Central memory CD4-positive, alpha-beta T cell (primary cell): ENCODE measurements around the gene TAF11L10.
"Not testable (repeated sequence)": the region's sequence is repeated elsewhere in the genome, so short reads cannot be mapped to it uniquely, and the experiment has no call there.

Experiments used
- DNase-seq: peaks from one replicate; pipeline ENCODE4 v3.0.0; 2022
- total RNA-seq, 3 experiments: gene quantifications; one replicate each; lab custom pipeline; 2026; lab: John Stamatoyannopoulos, UW

The TAF11L10 gene
- 0 reads per million in 3 experiments for total RNA-seq

DNA sequence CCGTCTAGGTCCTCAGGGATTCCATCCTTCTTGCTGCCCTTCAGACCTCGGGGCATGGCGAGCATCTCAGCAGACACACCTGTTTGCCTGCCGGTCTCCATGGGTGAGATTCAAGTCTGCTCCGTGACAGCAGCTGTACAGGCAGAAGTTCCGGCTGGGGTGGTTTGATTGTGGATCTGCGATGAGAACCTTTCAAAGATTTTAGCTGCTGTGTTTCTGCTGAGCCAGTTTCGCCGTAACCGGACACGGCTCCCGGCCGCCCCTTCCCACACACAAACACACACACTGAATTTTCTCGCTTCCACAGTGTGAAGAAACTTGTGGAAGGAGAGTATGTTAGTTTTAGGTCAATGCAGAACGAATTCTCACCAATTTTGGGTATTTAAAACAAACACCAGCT is at the start of gene TAF11L10:
TSS of gene TAF11L10 (minus strand) at position 101 of the 400 bp plus-strand sequence.
- not testable (repeated sequence) for DNase-seq

DNA sequence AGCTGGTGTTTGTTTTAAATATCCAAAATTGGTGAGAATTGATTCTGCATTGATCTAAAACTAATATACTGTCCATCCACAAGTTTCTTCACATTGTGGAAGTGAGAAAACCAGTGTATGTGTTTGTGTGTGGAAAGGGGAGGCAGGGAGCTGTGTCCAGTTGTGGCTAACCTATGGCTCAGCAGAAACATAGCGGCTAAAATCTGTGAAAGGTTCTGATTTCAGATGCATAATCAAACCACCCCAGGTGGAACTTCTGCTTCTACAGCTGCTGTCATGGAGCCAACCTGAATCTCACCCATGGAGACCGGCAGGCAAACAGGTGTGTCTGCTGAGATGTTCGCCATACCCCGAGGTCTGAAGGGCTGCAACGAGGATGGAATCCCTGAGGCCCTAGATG is 36.5 kb upstream of the TAF11L10 start, which contains the start of gene TAF11L14:
TSS of gene TAF11L14 (plus strand) at position 301 of the 400 bp plus-strand sequence.
- DNase-seq: no peak

DNA sequence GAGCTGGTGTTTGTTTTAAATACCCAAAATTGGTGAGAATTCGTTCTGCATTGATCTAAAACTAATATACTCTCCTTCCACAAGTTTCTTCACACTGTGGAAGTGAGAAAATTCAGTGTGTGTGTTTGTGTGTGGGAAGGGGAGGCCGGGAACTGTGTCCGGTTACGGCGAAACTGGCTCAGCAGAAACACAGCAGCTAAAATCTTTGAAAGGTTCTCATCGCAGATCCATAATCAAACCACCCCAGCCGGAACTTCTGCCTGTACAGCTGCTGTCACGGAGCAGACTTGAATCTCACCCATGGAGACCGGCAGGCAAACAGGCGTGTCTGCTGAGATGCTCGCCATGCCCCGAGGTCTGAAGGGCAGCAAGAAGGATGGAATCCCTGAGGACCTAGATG is 34.2 kb upstream of the TAF11L10 start, which contains the start of gene TAF11L13:
TSS of gene TAF11L13 (plus strand) at position 301 of the 400 bp plus-strand sequence.
- DNase-seq: not testable (repeated sequence)

DNA sequence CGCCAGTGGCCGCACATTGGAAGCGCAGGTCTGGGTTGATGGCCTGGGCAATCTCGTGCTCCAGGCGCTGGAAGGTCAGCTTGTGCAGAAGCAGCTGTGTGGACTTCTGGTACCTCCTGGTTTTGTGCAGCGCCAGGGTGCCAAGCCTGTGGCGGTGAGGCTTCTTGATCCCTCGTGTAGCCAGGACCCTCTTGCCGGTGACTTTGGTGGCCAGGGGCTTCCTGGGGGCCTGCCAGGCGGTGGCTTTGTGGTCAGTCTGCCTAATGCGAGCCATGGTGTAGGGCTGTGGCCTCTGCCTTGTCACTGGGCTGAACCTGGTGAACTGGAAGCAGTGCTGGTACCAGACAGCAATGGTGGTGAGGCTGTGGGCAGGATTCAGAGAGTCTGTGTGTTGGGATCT is 28.1 kb upstream of the TAF11L10 start:
- DNase-seq: no peak

DNA sequence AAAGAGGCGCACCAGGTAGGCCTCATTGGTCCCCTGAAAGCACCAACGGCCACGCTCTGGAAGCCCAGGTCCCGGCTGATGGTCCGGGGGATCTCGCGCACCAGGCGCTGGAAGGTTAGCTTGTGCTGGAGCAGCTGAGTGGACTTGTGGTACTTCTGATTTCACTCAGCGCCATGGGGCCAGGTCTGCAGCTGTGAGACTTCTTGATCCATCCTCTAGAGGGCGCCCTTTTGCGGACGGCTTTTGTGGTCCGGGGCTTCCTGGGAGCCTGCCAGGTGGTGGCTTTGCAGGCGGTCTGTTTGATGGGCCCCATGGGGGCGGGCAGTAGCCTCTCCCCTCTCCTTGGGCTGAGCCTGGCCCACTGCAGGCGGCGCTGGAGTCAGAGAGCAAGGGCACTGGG is 23.0 kb upstream of the TAF11L10 start:
- no peak for DNase-seq

DNA sequence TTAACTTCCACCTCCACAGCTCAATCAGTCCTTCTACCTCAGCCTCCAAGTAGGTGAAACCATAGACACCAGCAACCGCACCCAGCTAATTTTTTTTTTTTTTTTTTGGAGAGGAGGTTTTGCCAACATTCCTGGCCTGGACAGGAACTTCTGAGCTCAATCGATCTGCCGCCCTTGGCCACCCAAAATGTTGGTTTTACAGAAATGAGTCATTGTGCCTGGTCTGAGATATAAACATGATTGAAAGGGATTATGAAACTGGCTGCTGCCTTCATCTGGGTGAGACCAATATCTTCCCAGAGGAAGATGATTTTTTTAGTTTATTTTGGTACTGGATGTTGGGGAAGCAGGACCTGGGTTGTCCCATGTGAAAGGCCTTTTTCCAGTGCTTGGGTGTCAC is 21.7 kb upstream of the TAF11L10 start:
- DNase-seq: no peak

DNA sequence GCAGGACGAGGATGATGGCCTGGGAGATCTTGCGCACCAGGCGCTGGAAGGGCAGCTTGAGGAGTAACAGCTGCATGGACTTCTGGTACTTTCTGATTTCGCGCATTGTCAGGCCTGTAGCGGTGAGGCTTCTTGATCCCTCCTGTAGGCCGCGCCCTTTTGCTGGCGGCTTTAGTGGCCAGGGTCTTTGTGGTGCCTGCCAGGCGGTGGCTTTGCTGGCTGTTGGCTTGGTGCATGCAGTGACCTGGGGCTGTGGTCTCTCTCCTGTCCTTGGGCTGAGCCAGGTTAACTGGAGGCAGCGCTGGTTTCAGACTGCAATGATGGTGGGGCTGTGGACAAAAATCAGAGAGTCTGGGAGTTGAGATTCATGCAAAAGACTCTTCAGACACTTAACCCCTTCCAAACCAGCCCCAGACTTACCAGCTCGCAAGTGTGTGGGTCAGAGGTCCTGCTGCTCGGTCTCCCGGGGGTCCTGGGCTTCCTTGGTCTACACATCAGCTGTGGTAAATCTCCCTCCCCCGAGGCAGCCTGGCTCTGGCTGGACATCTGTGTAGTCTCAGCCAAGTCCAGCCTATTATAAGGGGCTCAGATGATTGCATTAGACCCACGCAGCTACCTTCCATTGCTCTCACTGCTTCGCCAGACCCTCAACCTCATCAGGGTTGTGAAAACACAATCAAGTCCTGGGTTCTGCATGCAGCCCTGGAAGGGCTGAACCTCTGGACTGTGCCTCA is 17.4 kb upstream of the TAF11L10 start:
- no peak for DNase-seq

DNA sequence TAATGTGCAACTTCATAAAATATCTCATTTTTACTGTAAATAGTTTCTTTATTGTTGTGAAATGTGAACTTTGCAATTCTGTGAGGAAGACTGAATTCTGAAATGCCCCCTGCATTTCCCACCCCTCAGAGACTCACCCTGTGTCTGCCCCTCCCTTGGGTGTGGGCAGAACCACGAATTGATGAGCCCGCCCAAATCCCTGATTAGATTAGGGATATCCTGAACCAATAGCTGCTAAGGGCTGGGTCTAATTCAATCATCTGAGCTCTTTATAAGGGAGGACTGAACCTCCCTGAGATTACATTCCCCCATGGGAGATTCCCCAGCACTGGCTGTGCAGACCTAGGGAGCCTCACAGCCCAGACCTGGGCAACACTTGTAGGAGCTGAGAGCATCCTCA is 12.5 kb upstream of the TAF11L10 start, which contains the start of gene TAF11L12:
TSS of gene TAF11L12 (plus strand) at position 301 of the 400 bp plus-strand sequence.
- DNase-seq: not testable (repeated sequence)

DNA sequence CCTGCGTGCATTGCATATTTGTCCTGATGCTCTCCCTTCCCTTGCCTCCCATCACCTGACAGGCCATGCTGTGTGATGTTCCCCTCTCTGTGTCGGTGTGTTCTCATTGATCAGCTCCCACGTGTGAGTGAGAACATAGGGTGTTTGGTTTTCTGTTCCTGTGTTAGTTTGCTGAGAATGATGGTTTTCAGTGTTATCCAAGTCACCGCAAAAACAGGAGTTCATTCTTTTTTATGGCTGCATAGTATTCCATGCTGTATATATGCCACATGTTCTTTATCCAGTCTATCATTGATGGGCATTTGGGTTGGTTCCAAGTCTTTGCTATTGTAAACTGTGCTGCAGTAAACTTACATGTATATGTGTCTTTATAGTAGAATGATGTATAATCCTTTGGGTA is 9.8 kb upstream of the TAF11L10 start:
- not testable (repeated sequence) for DNase-seq

DNA sequence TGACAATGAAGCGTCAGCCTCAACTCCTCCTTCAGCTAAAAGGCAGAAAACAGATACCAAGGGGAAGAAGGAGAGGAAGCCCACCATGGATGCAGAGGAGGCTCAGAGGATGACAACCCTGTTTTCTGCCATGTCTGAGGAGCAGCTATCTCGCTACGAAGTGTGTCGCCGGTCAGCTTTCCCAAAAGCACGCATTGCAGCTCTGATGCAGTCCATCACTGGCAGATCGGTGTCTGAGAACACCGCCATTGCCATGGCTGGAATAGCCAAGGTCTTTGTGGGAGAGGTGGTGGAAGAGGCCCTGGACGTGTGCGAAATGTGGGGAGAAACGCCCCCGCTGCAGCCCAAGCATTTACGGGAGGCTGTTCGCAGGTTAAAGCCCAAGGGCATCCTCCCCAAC is 7.3 kb upstream of the TAF11L10 start:
- no peak for DNase-seq

DNA sequence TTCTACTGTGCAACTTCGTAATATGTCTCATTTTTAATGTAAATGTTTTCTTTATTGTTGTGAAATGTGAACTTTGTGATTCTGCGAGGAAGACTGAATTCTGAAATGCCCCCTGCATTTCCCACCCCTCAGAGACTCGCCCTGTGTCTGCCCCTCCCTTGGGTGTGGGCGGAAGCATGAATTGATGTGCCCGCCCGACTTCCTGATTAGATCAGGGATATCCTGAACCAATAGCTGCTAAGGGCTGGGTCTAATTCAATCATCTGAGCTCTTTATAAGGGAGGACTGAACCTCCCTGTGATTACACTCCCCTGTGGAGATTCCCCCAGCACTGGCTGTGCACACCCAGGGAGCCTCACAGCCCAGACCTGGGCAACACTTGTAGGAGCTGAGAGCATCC is 6.3 kb upstream of the TAF11L10 start, which contains the start of gene TAF11L11:
TSS of gene TAF11L11 (plus strand) at position 304 of the 400 bp plus-strand sequence.
- not testable (repeated sequence) for DNase-seq

DNA sequence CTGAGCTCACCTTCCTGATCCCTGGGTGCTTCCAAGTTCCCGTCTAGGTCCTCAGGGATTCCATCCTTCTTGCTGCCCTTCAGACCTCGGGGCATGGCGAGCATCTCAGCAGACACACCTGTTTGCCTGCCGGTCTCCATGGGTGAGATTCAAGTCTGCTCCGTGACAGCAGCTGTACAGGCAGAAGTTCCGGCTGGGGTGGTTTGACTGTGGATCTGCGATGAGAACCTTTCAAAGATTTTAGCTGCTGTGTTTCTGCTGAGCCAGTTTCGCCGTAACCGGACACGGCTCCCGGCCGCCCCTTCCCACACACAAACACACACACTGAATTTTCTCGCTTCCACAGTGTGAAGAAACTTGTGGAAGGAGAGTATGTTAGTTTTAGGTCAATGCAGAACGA is 3.4 kb downstream of the TAF11L10 start, which contains the start of gene TAF11L9:
TSS of gene TAF11L9 (minus strand) at position 140 of the 400 bp plus-strand sequence.
- DNase-seq: not testable (repeated sequence)

DNA sequence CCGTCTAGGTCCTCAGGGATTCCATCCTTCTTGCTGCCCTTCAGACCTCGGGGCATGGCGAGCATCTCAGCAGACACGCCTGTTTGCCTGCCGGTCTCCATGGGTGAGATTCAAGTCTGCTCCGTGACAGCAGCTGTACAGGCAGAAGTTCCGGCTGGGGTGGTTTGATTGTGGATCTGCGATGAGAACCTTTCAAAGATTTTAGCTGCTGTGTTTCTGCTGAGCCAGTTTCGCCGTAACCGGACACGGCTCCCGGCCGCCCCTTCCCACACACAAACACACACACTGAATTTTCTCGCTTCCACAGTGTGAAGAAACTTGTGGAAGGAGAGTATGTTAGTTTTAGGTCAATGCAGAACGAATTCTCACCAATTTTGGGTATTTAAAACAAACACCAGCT is 6.8 kb downstream of the TAF11L10 start, which contains the start of gene TAF11L8:
TSS of gene TAF11L8 (minus strand) at position 101 of the 400 bp plus-strand sequence.
- DNase-seq: not testable (repeated sequence)

DNA sequence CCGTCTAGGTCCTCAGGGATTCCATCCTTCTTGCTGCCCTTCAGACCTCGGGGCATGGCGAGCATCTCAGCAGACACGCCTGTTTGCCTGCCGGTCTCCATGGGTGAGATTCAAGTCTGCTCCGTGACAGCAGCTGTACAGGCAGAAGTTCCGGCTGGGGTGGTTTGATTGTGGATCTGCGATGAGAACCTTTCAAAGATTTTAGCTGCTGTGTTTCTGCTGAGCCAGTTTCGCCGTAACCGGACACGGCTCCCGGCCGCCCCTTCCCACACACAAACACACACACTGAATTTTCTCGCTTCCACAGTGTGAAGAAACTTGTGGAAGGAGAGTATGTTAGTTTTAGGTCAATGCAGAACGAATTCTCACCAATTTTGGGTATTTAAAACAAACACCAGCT is 12.0 kb downstream of the TAF11L10 start, which contains the start of gene TAF11L7:
TSS of gene TAF11L7 (minus strand) at position 101 of the 400 bp plus-strand sequence.
- DNase-seq: not testable (repeated sequence)
